IMR-90 (cell line): Measurements from ENCODE around the gene CYTH1.

ENCODE experiments used
- CHD1 ChIP-seq: IDR thresholded peaks from 2 replicates; pipeline ENCODE4 v1.6.1; 2012; ENCODE audit warnings: low read depth, low read length, improper control_type of control experiment
- MXI1 ChIP-seq: IDR thresholded peaks from 2 replicates; pipeline ENCODE4 v1.6.1; 2012; ENCODE audit warnings: low read depth, mild to moderate bottlenecking, low read length, moderate library complexity, borderline replicate concordance
- TF ChIP-seq, protein P1 (sequence below): conservative IDR thresholded peaks from 2 replicates; pipeline ENCODE4 v1.5.1; 2012; ENCODE audit warnings: mild to moderate bottlenecking, low read depth, low read length, improper control_type of control experiment

DNA sequence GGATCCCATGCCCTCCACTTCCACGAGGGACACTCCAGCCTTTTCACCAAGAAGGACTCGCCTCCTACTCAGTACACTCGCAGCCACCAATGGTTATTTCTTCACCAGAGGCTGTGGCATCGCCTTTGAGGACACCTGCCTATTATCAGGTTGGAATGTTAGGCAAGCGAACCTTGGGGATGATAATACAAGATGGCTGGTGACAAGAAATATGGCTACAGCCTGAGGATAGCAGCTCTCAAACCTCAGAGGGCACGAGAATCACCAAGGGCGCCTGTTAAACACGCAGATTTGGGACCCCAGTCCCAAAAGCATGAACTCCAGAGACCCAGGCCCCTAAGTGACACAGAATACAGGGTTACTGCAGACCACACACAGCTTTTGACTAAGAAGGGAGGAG is 58.1 kb downstream of the CYTH1 start:
- TF ChIP-seq, protein P1, sequence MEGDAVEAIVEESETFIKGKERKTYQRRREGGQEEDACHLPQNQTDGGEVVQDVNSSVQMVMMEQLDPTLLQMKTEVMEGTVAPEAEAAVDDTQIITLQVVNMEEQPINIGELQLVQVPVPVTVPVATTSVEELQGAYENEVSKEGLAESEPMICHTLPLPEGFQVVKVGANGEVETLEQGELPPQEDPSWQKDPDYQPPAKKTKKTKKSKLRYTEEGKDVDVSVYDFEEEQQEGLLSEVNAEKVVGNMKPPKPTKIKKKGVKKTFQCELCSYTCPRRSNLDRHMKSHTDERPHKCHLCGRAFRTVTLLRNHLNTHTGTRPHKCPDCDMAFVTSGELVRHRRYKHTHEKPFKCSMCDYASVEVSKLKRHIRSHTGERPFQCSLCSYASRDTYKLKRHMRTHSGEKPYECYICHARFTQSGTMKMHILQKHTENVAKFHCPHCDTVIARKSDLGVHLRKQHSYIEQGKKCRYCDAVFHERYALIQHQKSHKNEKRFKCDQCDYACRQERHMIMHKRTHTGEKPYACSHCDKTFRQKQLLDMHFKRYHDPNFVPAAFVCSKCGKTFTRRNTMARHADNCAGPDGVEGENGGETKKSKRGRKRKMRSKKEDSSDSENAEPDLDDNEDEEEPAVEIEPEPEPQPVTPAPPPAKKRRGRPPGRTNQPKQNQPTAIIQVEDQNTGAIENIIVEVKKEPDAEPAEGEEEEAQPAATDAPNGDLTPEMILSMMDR: no peak
- no peak for TF ChIP-seq MXI1
- no peak for TF ChIP-seq CHD1
